ENCODE results near the gene FRMD5.

Gene FRMD5

DNA sequence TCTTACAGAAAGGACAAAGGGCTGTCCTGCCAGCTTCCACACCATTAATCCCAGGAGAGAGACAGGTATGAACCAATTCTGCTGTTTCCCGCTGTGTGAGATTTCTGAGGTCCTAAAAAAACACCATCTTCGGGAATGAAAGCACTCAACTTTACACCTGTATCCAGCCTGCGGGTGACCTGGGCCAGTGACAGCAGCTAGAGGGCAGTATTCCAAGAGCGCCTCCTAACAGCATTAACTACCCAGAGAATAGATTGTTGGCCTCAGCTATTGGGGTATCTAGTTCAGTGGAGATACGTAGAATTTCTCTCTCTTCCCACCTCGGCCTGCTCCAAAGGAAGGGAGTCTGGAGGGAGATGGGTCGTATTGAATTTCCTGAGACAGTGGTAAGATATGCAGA is 313.1 kb downstream of the FRMD5 start:
- no peak overlapping the region for H3K4me3 ChIP-seq (ENCODE audit: low read depth, low read length)
- TF ChIP-seq, protein P1, sequence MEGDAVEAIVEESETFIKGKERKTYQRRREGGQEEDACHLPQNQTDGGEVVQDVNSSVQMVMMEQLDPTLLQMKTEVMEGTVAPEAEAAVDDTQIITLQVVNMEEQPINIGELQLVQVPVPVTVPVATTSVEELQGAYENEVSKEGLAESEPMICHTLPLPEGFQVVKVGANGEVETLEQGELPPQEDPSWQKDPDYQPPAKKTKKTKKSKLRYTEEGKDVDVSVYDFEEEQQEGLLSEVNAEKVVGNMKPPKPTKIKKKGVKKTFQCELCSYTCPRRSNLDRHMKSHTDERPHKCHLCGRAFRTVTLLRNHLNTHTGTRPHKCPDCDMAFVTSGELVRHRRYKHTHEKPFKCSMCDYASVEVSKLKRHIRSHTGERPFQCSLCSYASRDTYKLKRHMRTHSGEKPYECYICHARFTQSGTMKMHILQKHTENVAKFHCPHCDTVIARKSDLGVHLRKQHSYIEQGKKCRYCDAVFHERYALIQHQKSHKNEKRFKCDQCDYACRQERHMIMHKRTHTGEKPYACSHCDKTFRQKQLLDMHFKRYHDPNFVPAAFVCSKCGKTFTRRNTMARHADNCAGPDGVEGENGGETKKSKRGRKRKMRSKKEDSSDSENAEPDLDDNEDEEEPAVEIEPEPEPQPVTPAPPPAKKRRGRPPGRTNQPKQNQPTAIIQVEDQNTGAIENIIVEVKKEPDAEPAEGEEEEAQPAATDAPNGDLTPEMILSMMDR (IDR thresholded peaks at IDR 0.05; ENCODE audit: borderline replicate concordance, insufficient read depth, low read depth, low read length): peak; percentile 42

DNA sequence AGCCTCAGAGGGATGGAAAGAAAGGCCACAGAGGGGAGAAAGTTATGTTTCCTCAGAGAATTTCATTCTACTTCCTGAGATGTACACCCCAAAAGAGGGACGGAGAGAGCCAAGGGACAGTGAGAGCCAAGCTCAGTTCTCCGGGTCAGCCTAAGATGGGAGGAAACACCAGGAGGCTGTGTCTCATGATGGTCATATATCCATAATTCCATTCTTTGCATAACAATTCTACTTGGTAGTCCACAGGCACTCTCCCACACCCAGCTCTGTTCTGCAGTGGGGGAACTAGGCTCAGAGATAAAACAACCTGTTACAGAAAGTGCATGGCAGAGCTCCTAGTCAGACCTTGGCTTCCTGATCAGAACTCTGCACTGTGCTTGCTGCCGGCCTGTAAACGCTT is 313.8 kb downstream of the FRMD5 start:
- H3K4me3 ChIP-seq (ENCODE audit: low read depth, low read length): no peak overlapping the region
- TF ChIP-seq, protein P1 (IDR thresholded peaks at IDR 0.05; ENCODE audit: borderline replicate concordance, insufficient read depth, low read depth, low read length): no peak

DNA sequence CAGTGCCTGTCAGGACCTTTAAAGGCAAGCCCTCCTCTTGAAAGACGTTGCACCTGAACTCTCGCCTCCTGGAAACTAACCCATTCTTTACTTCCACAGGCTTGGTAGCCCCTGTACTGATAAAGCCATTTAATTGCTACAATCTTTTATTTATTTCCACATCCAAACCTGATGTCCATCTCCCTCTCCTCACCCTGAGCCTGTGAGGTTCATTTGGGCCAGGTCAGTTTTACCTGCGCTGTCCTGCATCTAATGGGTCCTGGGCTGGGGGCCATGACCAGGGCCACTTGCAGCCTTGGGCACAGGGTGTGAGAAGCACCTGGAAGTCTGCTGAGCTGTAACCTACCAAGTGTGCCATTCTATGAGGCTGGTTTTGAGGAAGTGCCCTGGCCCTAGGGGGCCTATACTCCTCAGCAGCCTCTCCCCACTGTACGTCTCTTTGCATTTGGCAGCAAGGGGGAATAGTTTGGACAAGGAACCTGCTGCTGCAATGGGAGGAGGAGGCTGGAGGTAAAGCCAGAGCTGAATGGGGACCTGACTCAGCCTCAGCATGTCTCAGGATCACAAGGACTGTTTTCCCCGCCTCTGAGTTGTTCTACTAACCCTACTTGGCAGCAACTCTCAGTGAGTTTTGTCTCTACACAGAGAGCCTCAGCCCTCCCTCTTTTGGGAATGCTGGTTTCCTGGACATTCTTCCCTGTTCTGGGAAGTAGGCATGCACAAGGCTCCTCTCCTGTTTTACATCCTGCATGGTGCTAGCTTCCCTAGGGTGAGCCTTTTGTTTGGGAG is 314.5 kb downstream of the FRMD5 start:
- H3K4me3 ChIP-seq (ENCODE audit: low read depth, low read length): no peak overlapping the region
- TF ChIP-seq, protein P1 (IDR thresholded peaks at IDR 0.05; ENCODE audit: borderline replicate concordance, insufficient read depth, low read depth, low read length): no peak

DNA sequence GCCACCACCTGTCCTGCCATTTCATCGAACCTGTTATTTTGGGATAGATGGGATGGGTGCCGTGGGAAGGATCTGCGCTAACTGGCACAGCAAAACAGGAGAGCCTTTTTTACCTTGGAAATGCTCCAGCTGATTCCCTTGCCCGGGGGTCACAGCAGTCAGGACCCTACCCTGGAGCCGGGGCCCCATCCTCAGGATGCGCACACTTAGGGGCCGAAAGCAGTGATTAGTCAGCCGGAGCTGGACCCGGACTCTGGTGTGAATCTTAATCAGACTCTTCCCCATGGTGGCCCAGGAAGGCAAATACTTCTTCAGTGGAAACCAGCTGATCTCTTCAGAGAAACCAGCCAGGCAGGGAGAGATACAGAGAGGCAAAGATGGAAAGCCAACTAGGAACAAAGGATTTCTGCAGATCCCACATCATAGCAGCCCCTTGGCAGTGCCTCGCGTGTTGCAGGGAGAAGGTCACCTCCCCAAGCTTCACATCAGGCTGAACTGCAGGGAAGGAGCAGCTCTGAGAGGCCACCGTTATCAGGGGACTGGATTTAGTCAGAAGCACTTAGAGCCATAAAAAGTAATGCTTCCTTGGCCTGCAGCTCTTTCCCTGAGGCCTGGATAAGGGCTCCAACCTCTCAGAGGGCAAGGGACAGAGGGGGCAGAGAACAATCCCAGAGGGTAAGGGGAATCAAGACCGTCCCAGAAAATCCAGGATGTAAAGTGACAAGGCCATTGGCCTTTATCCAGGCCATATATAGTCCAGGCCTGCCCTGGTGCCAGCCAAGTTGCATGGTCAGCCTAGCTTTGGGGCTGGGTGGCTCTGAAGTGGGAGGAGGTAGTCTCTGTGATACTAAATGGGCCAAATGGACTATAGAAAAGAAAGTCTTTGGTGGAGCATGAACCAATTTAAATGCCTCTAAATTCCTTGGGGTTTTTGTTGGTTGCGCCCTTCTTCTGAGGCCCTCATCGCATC is 315.4 kb downstream of the FRMD5 start:
- TF ChIP-seq, protein P1 (IDR thresholded peaks at IDR 0.05; ENCODE audit: borderline replicate concordance, insufficient read depth, low read depth, low read length): no peak
- H3K4me3 ChIP-seq (ENCODE audit: low read depth, low read length): no peak overlapping the region

DNA sequence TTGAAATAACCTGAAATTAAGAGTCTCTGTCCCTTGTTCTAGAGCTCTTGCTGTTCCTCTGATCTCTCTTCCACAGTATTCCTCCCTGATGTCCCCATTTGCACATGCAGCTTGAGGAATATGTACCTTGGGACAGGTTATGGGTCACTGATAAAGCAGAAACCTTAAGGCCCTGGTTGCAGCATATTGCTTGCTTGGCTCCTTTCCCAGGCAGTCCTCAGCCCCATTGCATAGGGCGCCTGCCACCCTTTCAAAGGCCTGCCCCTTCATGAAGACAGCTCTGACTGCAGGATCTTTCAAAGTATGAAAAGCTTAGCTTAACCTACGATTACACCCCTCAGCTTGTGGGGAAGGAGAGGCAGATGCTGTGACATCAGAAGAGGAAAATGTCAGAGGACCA is 316.6 kb downstream of the FRMD5 start:
- no peak overlapping the region for H3K4me3 ChIP-seq (ENCODE audit: low read depth, low read length)

DNA sequence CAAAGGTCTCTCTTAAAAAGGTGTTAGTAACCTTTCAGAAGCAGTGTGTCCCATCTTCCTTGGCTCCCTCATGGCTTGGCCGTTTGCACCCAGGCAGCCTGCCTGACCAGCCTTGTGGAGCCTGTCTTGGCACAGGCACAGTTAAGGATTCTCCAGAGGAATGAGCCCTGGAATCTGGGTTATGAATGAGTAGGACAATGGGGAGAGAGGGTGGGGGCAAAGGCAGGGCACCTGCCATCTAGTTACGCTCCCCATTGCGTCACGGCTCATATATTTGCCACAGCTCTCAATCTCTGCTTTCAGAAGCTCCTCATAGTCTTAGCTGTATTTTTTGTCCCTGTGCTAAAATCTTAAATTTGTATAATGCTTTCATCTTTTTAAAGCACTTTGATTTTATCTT is 317.7 kb downstream of the FRMD5 start:
- H3K4me3 ChIP-seq (ENCODE audit: low read depth, low read length): no peak overlapping the region
- TF ChIP-seq, protein P1 (IDR thresholded peaks at IDR 0.05; ENCODE audit: borderline replicate concordance, insufficient read depth, low read depth, low read length): no peak

More for the DNA sequence above, 316.6 kb downstream of the FRMD5 start:
- TF ChIP-seq, protein P1 (IDR thresholded peaks at IDR 0.05; ENCODE audit: borderline replicate concordance, insufficient read depth, low read depth, low read length): no peak
